Measurements from ENCODE around the gene FBXL3. TPM values are rescaled to one million over a fixed set of nuclear protein-coding genes. Genes with fewer than 3 reads are reported as not detected.

Gene FBXL3
- polyA plus RNA-seq, 1 of the 3 experiments (the other 2 are of a cell fraction) = 13.6 TPM

DNA sequence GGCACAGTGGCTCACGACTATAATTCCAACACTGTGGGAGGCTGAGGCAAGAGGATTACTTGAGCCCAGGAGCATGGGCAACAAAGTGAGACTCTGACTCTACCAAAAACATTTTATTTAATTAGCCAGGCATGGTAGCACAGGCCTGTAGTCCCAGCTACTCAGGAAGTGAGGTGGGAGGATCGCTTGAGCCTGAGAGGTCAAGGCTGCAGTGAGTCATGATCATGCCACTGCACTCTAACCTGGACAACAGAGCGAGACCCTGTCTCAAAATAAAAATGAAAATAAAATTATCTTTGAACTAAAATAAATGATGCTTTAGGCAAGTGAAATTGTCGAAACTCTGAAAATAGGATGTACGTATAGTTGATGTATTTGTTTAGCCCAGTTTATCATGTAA, 43.3 kb downstream of the FBXL3 start:
- ChIA-PET CTCF (no interaction called here), POLR2A (no interaction called here)
- Histone ChIP-seq H2AFZ (ENCODE audit: low read depth) (no peak overlapping the region), H3K36me3 (replicated peaks in 1 of 2; ENCODE audit: control insufficient read depth in 1 of 2, insufficient read depth in 2 of 2, low read length in 1 of 2) (no peaks in the 10 kb centered on the region), H3K27me3 (ENCODE audit: insufficient read depth) (no peaks in the 10 kb centered on the region), H3K27ac (ENCODE audit: low read depth in 2 of 2, low read length in 1 of 2) (no peak overlapping the region), H3K4me2 (no peak overlapping the region), H3K9me3 (no peaks in the 10 kb centered on the region), H3K79me2 (ENCODE audit: insufficient read depth) (no peaks in the 10 kb centered on the region), H3K4me3 (ENCODE audit: low read depth in 2 of 2, low read length in 1 of 2) (no peak overlapping the region; a peak in 1 of 4 replicates), H3K4me1 (ENCODE audit: control insufficient read depth in 1 of 2, insufficient read depth in 2 of 2, low read depth in 1 of 2, low read length in 1 of 2) (no peaks in the 10 kb centered on the region; a peak in 2 of 4 replicates), H3K9ac (no peak overlapping the region), H3K9me2 (no peaks in the 10 kb centered on the region), H3F3A (replicated peaks; ENCODE audit: insufficient read depth) (no peaks in the 10 kb centered on the region), H4K20me1 (ENCODE audit: insufficient read depth) (no peaks in the 10 kb centered on the region)
- no peak for DNase-seq
- TF ChIP-seq, protein P1, sequence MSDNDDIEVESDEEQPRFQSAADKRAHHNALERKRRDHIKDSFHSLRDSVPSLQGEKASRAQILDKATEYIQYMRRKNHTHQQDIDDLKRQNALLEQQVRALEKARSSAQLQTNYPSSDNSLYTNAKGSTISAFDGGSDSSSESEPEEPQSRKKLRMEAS (IDR thresholded peaks at IDR 0.05; ENCODE audit: low read depth) = no peak
- TF ChIP-seq EZH2phosphoT487 (IDR thresholded peaks at IDR 0.05; ENCODE audit: borderline replicate concordance, low read depth) = no peak
- TF ChIP-seq, protein P2, sequence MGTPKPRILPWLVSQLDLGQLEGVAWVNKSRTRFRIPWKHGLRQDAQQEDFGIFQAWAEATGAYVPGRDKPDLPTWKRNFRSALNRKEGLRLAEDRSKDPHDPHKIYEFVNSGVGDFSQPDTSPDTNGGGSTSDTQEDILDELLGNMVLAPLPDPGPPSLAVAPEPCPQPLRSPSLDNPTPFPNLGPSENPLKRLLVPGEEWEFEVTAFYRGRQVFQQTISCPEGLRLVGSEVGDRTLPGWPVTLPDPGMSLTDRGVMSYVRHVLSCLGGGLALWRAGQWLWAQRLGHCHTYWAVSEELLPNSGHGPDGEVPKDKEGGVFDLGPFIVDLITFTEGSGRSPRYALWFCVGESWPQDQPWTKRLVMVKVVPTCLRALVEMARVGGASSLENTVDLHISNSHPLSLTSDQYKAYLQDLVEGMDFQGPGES (IDR thresholded peaks at IDR 0.05; ENCODE audit: low read depth, low read length) = no peak
- TF ChIP-seq GATA2 (CRISPR knock-in tag; IDR thresholded peaks at IDR 0.05) = no peak
- TF ChIP-seq TCF12 (IDR thresholded peaks at IDR 0.05) = no peak
- no peak for TF ChIP-seq GABPA (IDR thresholded peaks at IDR 0.05; ENCODE audit: low read depth)
- TF ChIP-seq NFIC (IDR thresholded peaks at IDR 0.05; ENCODE audit: borderline replicate concordance) = no peak
- TF ChIP-seq, protein P3, sequence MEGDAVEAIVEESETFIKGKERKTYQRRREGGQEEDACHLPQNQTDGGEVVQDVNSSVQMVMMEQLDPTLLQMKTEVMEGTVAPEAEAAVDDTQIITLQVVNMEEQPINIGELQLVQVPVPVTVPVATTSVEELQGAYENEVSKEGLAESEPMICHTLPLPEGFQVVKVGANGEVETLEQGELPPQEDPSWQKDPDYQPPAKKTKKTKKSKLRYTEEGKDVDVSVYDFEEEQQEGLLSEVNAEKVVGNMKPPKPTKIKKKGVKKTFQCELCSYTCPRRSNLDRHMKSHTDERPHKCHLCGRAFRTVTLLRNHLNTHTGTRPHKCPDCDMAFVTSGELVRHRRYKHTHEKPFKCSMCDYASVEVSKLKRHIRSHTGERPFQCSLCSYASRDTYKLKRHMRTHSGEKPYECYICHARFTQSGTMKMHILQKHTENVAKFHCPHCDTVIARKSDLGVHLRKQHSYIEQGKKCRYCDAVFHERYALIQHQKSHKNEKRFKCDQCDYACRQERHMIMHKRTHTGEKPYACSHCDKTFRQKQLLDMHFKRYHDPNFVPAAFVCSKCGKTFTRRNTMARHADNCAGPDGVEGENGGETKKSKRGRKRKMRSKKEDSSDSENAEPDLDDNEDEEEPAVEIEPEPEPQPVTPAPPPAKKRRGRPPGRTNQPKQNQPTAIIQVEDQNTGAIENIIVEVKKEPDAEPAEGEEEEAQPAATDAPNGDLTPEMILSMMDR (IDR thresholded peaks at IDR 0.05) = no peak
- TF ChIP-seq POLR2AphosphoS5 (IDR thresholded peaks at IDR 0.05; ENCODE audit: low read depth, low read length) = no peak
- TF ChIP-seq, protein P4, sequence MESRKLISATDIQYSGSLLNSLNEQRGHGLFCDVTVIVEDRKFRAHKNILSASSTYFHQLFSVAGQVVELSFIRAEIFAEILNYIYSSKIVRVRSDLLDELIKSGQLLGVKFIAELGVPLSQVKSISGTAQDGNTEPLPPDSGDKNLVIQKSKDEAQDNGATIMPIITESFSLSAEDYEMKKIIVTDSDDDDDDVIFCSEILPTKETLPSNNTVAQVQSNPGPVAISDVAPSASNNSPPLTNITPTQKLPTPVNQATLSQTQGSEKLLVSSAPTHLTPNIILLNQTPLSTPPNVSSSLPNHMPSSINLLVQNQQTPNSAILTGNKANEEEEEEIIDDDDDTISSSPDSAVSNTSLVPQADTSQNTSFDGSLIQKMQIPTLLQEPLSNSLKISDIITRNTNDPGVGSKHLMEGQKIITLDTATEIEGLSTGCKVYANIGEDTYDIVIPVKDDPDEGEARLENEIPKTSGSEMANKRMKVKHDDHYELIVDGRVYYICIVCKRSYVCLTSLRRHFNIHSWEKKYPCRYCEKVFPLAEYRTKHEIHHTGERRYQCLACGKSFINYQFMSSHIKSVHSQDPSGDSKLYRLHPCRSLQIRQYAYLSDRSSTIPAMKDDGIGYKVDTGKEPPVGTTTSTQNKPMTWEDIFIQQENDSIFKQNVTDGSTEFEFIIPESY (IDR thresholded peaks at IDR 0.05; ENCODE audit: borderline replicate concordance, low read depth) = no peak
- no peak for TF ChIP-seq EP300 (IDR thresholded peaks at IDR 0.05; ENCODE audit: borderline replicate concordance in 1 of 2, low read depth in 1 of 2, low read length in 1 of 2)
- no peak for TF ChIP-seq RAD21 (IDR thresholded peaks at IDR 0.05; ENCODE audit: low read length)
- TF ChIP-seq TEAD4 (IDR thresholded peaks at IDR 0.05; ENCODE audit: borderline replicate concordance, insufficient read depth) = no peak
- TF ChIP-seq, protein P5, sequence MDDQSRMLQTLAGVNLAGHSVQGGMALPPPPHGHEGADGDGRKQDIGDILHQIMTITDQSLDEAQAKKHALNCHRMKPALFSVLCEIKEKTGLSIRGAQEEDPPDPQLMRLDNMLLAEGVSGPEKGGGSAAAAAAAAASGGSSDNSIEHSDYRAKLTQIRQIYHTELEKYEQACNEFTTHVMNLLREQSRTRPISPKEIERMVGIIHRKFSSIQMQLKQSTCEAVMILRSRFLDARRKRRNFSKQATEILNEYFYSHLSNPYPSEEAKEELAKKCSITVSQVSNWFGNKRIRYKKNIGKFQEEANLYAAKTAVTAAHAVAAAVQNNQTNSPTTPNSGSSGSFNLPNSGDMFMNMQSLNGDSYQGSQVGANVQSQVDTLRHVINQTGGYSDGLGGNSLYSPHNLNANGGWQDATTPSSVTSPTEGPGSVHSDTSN (IDR thresholded peaks at IDR 0.05) = no peak
- no peak for TF ChIP-seq FOXJ3 (CRISPR knock-in tag; IDR thresholded peaks at IDR 0.05)
- no peak for TF ChIP-seq RFX5 (IDR thresholded peaks at IDR 0.05; ENCODE audit: low read length)
- 71% methylated on average over 5 of the region's 5 CpGs for WGBS (ENCODE audit: low lambda C conversion rate)
